ENCODE data around the gene CHML.

Gene CHML

GRCh38 chr1:241679404-241679803, 39.2 kb upstream of the CHML start:
- H3K9me3 ChIP-seq = no peaks in the 10 kb centered on the region
- DNase-seq = no peak
- no peak for TF ChIP-seq CTCF (IDR thresholded peaks at IDR 0.05)

GRCh38 chr1:241678536-241678935, 38.4 kb upstream of the CHML start:
- DNase-seq = no peak
- Histone ChIP-seq H3K27ac (no peak overlapping the region), H3K4me3 (no peak overlapping the region), H3K9me3 (no peaks in the 10 kb centered on the region), H3K4me1 (no peaks in the 10 kb centered on the region), H3K27me3 (no peaks in the 10 kb centered on the region), H3K36me3 (no peaks in the 10 kb centered on the region)
- no peak for TF ChIP-seq CTCF (IDR thresholded peaks at IDR 0.05)
- intact Hi-C loops (cut with DNase I; ENCODE audit: low total_unique reads) = no loop called here

More at GRCh38 chr1:241679404-241679803, 39.2 kb upstream of the CHML start:
- Histone ChIP-seq H3K4me1 (no peaks in the 10 kb centered on the region), H3K4me3 (no peak overlapping the region), H3K27ac (no peak overlapping the region), H3K27me3 (no peaks in the 10 kb centered on the region), H3K36me3 (no peaks in the 10 kb centered on the region)
- intact Hi-C loops (cut with DNase I; ENCODE audit: low total_unique reads) = no loop called here

- no peak overlapping the region for H3K27ac ChIP-seq
- no peak overlapping the region for H3K4me3 ChIP-seq
- no peaks in the 10 kb centered on the region for H3K9me3 ChIP-seq
- no peaks in the 10 kb centered on the region for H3K27me3 ChIP-seq
- no peak for TF ChIP-seq CTCF (IDR thresholded peaks at IDR 0.05)
- no peaks in the 10 kb centered on the region for H3K36me3 ChIP-seq
- no peaks in the 10 kb centered on the region for H3K4me1 ChIP-seq
- intact Hi-C loops (cut with DNase I; ENCODE audit: low total_unique reads) = no loop called here
- no peak for DNase-seq
These were observed 37.0 kb upstream of the CHML start for GRCh38 chr1:241677201-241677600.

- Histone ChIP-seq H3K27ac (no peak overlapping the region), H3K4me3 (no peak overlapping the region), H3K36me3 (no peaks in the 10 kb centered on the region), H3K27me3 (no peaks in the 10 kb centered on the region), H3K9me3 (no peaks in the 10 kb centered on the region), H3K4me1 (no peaks in the 10 kb centered on the region)
- no peak for TF ChIP-seq CTCF (IDR thresholded peaks at IDR 0.05)
- intact Hi-C loops (cut with DNase I; ENCODE audit: low total_unique reads) = no loop called here
- no peak for DNase-seq
These were observed 35.8 kb upstream of the CHML start for GRCh38 chr1:241675983-241676382.

- Histone ChIP-seq H3K4me1 (no peaks in the 10 kb centered on the region), H3K27me3 (no peaks in the 10 kb centered on the region), H3K36me3 (no peaks in the 10 kb centered on the region), H3K27ac (no peak overlapping the region), H3K4me3 (no peak overlapping the region), H3K9me3 (no peaks in the 10 kb centered on the region)
- TF ChIP-seq CTCF (IDR thresholded peaks at IDR 0.05) = no peak
- intact Hi-C loops (cut with DNase I; ENCODE audit: low total_unique reads) = no loop called here
- no peak for DNase-seq
These were observed 34.7 kb upstream of the CHML start for GRCh38 chr1:241674805-241675384.

GRCh38 chr1:241672301-241672700, 32.1 kb upstream of the CHML start:
- intact Hi-C loops (cut with DNase I; ENCODE audit: low total_unique reads) = no loop called here
- H3K27me3 ChIP-seq = no peaks in the 10 kb centered on the region

More at GRCh38 chr1:241672301-241672700, 32.1 kb upstream of the CHML start:
- Histone ChIP-seq H3K36me3 (no peaks in the 10 kb centered on the region), H3K9me3 (no peaks in the 10 kb centered on the region), H3K4me3 (no peak overlapping the region), H3K4me1 (no peaks in the 10 kb centered on the region), H3K27ac (no peak overlapping the region)
- DNase-seq = no peak
- no peak for TF ChIP-seq CTCF (IDR thresholded peaks at IDR 0.05)
